ENCODE measurements around the gene OR7A17. TPM values are rescaled to one million over a fixed set of nuclear protein-coding genes. Genes with fewer than 3 reads are reported as not detected.

Gene OR7A17
- not detected for total RNA-seq

GRCh38 chr19:14886032-14886431, at the start of gene OR7A17:
OR7A17 (minus strand) TSS chr19:14886132; CDS start chr19:14881355, 4,777 bp downstream.
- no peak within 1 kb of the TSS for H3K4me3 ChIP-seq (ENCODE audit: low read depth, poor library complexity, severe bottlenecking)
- 72 to 86% methylated on average over 4 of the region's 4 CpGs for WGBS, 2 donors
- no peak for DNase-seq (ENCODE audit: low spot score in 2 of 2)
- TF ChIP-seq CTCF (IDR thresholded peaks at IDR 0.05) = no peak
- TF ChIP-seq POLR2A (IDR thresholded peaks at IDR 0.05) = no peak
- intact Hi-C loops (cut with DNase I; ENCODE audit: low total_unique reads) = no loop called here

- DNase-seq (ENCODE audit: low spot score in 2 of 2) = no peak
- 74 to 77% methylated on average over 1 of the region's 1 CpG for WGBS, 2 donors
- TF ChIP-seq POLR2A (IDR thresholded peaks at IDR 0.05) = no peak
- intact Hi-C loops (cut with DNase I; ENCODE audit: low total_unique reads) = no loop called here
- no peak overlapping the region for H3K4me3 ChIP-seq (ENCODE audit: low read depth, poor library complexity, severe bottlenecking)
Measured at GRCh38 chr19:14933506-14933905, 47.6 kb upstream of the OR7A17 start.

- TF ChIP-seq POLR2A (IDR thresholded peaks at IDR 0.05) (no peak), CTCF (IDR thresholded peaks at IDR 0.05) (no peak)
- DNase-seq (ENCODE audit: low spot score in 2 of 2) = no peak
- intact Hi-C loops (cut with DNase I; ENCODE audit: low total_unique reads) = no loop called here
- WGBS, 2 donors = 24 to 56% methylated on average over 5 of the region's 5 CpGs
- no peak overlapping the region for H3K4me3 ChIP-seq (ENCODE audit: low read depth, poor library complexity, severe bottlenecking)
Measured at GRCh38 chr19:14916848-14917247, 30.9 kb upstream of the OR7A17 start.

- WGBS, 2 donors = 66 to 68% methylated on average over 6 of the region's 6 CpGs
- DNase-seq (ENCODE audit: low spot score in 2 of 2) = no peak
- no peak overlapping the region for H3K4me3 ChIP-seq (ENCODE audit: low read depth, poor library complexity, severe bottlenecking)
Measured at GRCh38 chr19:14915116-14915515, 29.2 kb upstream of the OR7A17 start.

GRCh38 chr19:14906711-14907110, 20.8 kb upstream of the OR7A17 start:
- 62 to 69% methylated on average over 4 of the region's 4 CpGs for WGBS, 2 donors
- intact Hi-C loops (cut with DNase I; ENCODE audit: low total_unique reads) = no loop called here
- no peak for DNase-seq (ENCODE audit: low spot score in 2 of 2)
- TF ChIP-seq CTCF (IDR thresholded peaks at IDR 0.05) = no peak
- no peak for TF ChIP-seq POLR2A (IDR thresholded peaks at IDR 0.05)
- no peak overlapping the region for H3K4me3 ChIP-seq (ENCODE audit: low read depth, poor library complexity, severe bottlenecking)

More at GRCh38 chr19:14915116-14915515, 29.2 kb upstream of the OR7A17 start:
- intact Hi-C loops (cut with DNase I; ENCODE audit: low total_unique reads) = no loop called here
- no peak for TF ChIP-seq CTCF (IDR thresholded peaks at IDR 0.05)
- no peak for TF ChIP-seq POLR2A (IDR thresholded peaks at IDR 0.05)

GRCh38 chr19:14901675-14902260, 15.8 kb upstream of the OR7A17 start:
- intact Hi-C loops (cut with DNase I; ENCODE audit: low total_unique reads) = no loop called here
- 33 to 37% methylated on average over 2 of the region's 2 CpGs for WGBS, 2 donors
- no peak for DNase-seq (ENCODE audit: low spot score in 2 of 2)
- TF ChIP-seq CTCF (IDR thresholded peaks at IDR 0.05) = no peak
- TF ChIP-seq POLR2A (IDR thresholded peaks at IDR 0.05) = no peak
- no peak overlapping the region for H3K4me3 ChIP-seq (ENCODE audit: low read depth, poor library complexity, severe bottlenecking)
